Left renal cortex interstitium (tissue), 4 donors: Measurements from ENCODE around the gene SH3TC1. TPM values are rescaled to one million over a fixed set of nuclear protein-coding genes. Genes with fewer than 3 reads are reported as not detected.

Source experiments
- DNase-seq, 4 donors: peaks; one replicate each; pipeline ENCODE4 v3.0.0-alpha.2; 2013; ENCODE audit warnings: low read depth in 4 of 4, low spot score in 2 of 4, missing footprints in 1 of 4
- polyA plus RNA-seq, 4 donors: library from polyadenylated mRNA; unstranded; fragments of 120-200 nt; gene quantifications; one replicate each; pipeline ENCODE4 v1.2.1, GENCODE V29; 2013; ENCODE audit not compliant: insufficient read length in 4 of 4

The SH3TC1 gene
- polyA plus RNA-seq, 4 donors = 19.1 to 36.1 (median 26.5) TPM

GRCh38 chr4:8227771-8228318 is 28.8 kb downstream of the SH3TC1 start:
- DNase-seq = no peak

- no peak for DNase-seq
Observed at GRCh38 chr4:8228319-8229250, 29.5 kb downstream of the SH3TC1 start.

- DNase-seq = no peak
Observed at GRCh38 chr4:8229331-8229975, 30.4 kb downstream of the SH3TC1 start.

- no peak for DNase-seq
Observed at GRCh38 chr4:8230033-8230432, 30.9 kb downstream of the SH3TC1 start.

- no peak for DNase-seq
Observed at GRCh38 chr4:8230891-8231290, 31.8 kb downstream of the SH3TC1 start.

- no peak for DNase-seq
Observed at GRCh38 chr4:8231551-8232049, 32.5 kb downstream of the SH3TC1 start.

GRCh38 chr4:8232748-8233147 is 33.7 kb downstream of the SH3TC1 start:
- DNase-seq = no peak

- no peak for DNase-seq
Observed at GRCh38 chr4:8233672-8234484, 34.8 kb downstream of the SH3TC1 start.

- no peak for DNase-seq
Observed at GRCh38 chr4:8234715-8235114, 35.6 kb downstream of the SH3TC1 start.

- DNase-seq = no peak
Observed at GRCh38 chr4:8235224-8235623, 36.1 kb downstream of the SH3TC1 start.

GRCh38 chr4:8235686-8236085 is 36.6 kb downstream of the SH3TC1 start:
- DNase-seq = no peak

GRCh38 chr4:8236106-8236919 is 37.2 kb downstream of the SH3TC1 start:
- no peak for DNase-seq

GRCh38 chr4:8236920-8237195 is 37.8 kb downstream of the SH3TC1 start:
- DNase-seq = no peak

- no peak for DNase-seq
Observed at GRCh38 chr4:8237256-8237989, 38.3 kb downstream of the SH3TC1 start.

GRCh38 chr4:8238036-8238511 is 39.0 kb downstream of the SH3TC1 start:
- DNase-seq = no peak

- DNase-seq = no peak
Observed at GRCh38 chr4:8238515-8239053, 39.5 kb downstream of the SH3TC1 start.

- no peak for DNase-seq
Observed at GRCh38 chr4:8239226-8239625, 40.1 kb downstream of the SH3TC1 start.

GRCh38 chr4:8239661-8240060 is 40.6 kb downstream of the SH3TC1 start:
- DNase-seq = no peak
